Subcutaneous abdominal adipose tissue (tissue), 5 donors: ENCODE measurements around the gene SMIM10L1.

Source experiments
- H3K27ac ChIP-seq: one replicate; pipeline ENCODE4 v1.7.0; 2013; ENCODE audit warnings: low read depth, mild to moderate bottlenecking, inconsistent platforms, low read length, moderate library complexity
- H3K27me3 ChIP-seq, 5 donors: one replicate each; pipeline ENCODE4 v1.7.0; 2013; ENCODE audit warnings: low read length in 5 of 5, inconsistent platforms in 1 of 5; ENCODE audit not compliant: control insufficient read depth in 5 of 5, insufficient read depth in 4 of 5
- H3K36me3 ChIP-seq, 5 donors: one replicate each; pipeline ENCODE4 v1.7.0; 2013; ENCODE audit warnings: low read length in 5 of 5; ENCODE audit not compliant: control insufficient read depth in 5 of 5, insufficient read depth in 5 of 5
- H3K4me1 ChIP-seq, 5 donors: one replicate each; pipeline ENCODE4 v1.7.0; 2013; ENCODE audit warnings: low read length in 5 of 5, mild to moderate bottlenecking in 3 of 5, moderate library complexity in 1 of 5; ENCODE audit not compliant: control insufficient read depth in 5 of 5, insufficient read depth in 5 of 5
- H3K4me3 ChIP-seq, 5 donors: one replicate each; pipeline ENCODE4 v1.7.0; 2013; ENCODE audit warnings: low read length in 5 of 5, low read depth in 1 of 5
- H3K9ac ChIP-seq, 5 donors: one replicate each; pipeline ENCODE4 v1.7.0; 2013; ENCODE audit warnings: low read length in 5 of 5, mild to moderate bottlenecking in 4 of 5, moderate library complexity in 3 of 5
- H3K9me3 ChIP-seq, 5 donors: one replicate each; pipeline ENCODE4 v1.7.0; 2013; ENCODE audit warnings: low read length in 5 of 5; ENCODE audit not compliant: control insufficient read depth in 5 of 5
- donor health status: healthy.
- donor health status: healthy.
- donor health status: healthy.
- donor health status: healthy.
- donor health status: healthy.

SMIM10L1 gene

DNA sequence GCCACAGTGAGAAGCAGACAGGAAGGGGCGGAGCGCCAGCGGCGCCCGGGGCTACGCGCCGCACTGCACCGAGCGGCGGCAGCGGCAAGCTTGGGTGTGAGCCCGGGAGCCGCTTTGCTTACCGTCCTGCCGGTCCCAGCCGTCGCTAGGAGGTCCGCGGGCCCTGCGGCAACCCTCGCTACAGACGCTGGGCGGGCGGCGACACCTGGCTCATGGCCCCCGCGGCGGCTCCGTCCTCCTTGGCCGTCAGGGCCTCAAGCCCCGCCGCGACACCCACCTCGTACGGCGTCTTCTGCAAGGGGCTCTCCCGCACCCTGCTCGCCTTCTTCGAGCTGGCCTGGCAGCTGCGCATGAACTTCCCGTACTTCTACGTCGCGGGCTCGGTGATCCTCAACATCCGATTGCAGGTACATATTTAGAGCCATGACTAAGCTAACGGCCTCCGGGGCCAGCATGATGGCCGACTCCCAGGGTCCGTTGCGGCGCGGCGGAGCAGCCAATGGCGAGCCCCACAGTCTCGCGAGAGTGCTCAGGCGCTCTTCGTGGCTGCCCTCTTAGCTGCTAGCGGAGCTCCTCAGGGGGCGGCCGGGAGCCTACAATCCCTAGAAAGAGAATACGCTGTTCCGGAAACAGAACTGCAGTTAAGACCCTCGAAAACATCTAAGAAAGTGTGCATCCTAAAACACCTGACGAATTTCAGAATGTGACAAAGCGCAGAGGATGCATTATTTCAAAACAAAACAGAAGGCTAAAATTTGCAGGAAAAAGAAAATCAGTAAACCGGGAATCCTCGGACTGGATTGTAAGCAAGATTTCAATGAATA, at the start of gene SMIM10L1:
SMIM10L1 (plus strand) TSS at position 50 of the 824 bp plus-strand sequence; CDS start at position 213, 163 bp downstream.
- Histone ChIP-seq H3K9me3 (no peaks in the 10 kb centered on the region), H3K36me3 (peaks cover 0 to 4% (median 0%) of the 10 kb centered on the region in 5 donors), H3K27me3 (no peaks in the 10 kb centered on the region), H3K9ac (peak within 1 kb of the TSS; percentile 64 to 98 (median 94)), H3K4me3 (peak within 1 kb of the TSS; percentile 89 to 99 (median 95)), H3K27ac (peak within 1 kb of the TSS; percentile 91), H3K4me1 (peaks cover 0 to 45% (median 36%) of the 10 kb centered on the region in 5 donors)

DNA sequence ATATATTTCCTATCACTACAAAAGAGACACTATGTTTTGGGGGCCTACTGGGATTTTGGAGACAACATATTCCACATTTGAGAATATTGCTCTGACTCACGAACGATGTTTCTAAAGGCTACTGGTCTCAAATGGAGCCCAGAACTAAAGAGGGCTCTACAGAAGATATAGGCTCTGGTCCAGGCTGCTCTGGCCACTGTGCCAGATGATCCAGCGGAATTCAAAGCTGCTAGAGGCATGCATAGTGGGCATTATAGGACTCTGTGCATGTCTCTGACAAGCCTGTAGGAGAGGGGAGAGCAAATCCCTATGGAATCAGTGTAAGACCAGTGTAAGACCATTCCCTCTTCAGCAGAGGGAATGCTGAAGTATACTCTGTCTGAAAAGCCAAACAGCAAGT, 40.6 kb upstream of the SMIM10L1 start:
- Histone ChIP-seq H3K27me3 (no peaks in the 10 kb centered on the region), H3K27ac (no peak overlapping the region), H3K4me3 (no peak overlapping the region), H3K4me1 (no peaks in the 10 kb centered on the region), H3K9ac (no peak overlapping the region), H3K9me3 (no peaks in the 10 kb centered on the region), H3K36me3 (peaks cover 0 to 6% (median 0%) of the 10 kb centered on the region in 5 donors)

GRCh38 chr12:11130999-11131398, 40.0 kb upstream of the SMIM10L1 start:
- Histone ChIP-seq H3K27me3 (no peaks in the 10 kb centered on the region), H3K27ac (no peak overlapping the region), H3K4me3 (no peak overlapping the region), H3K4me1 (no peaks in the 10 kb centered on the region), H3K36me3 (peaks cover 0 to 6% (median 0%) of the 10 kb centered on the region in 5 donors), H3K9ac (no peak overlapping the region), H3K9me3 (no peaks in the 10 kb centered on the region)

DNA sequence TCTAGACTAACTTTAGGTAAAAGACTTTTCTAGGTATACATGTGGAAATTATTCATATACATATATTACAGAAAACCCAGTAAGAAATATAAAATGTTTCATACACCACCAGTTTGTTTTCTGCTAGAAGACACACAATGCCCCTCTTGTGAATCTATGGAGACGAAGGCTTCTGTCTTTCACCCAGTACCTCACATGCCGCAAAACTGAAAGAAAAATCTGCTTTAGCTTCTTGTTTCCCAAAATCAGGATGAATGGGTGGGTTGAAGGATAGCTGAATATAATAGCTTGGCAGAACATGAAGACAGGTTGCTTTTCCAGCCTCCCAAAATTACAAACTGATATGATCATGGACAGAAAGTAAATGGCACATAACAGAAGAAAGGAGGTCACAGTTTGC, 37.8 kb upstream of the SMIM10L1 start:
- H3K4me1 ChIP-seq: no peaks in the 10 kb centered on the region
- H3K27me3 ChIP-seq: no peaks in the 10 kb centered on the region
- H3K27ac ChIP-seq: no peak overlapping the region
- peaks cover 0 to 6% (median 0%) of the 10 kb centered on the region in 5 donors for H3K36me3 ChIP-seq
- no peaks in the 10 kb centered on the region for H3K9me3 ChIP-seq
- H3K9ac ChIP-seq: no peak overlapping the region
- no peak overlapping the region for H3K4me3 ChIP-seq

DNA sequence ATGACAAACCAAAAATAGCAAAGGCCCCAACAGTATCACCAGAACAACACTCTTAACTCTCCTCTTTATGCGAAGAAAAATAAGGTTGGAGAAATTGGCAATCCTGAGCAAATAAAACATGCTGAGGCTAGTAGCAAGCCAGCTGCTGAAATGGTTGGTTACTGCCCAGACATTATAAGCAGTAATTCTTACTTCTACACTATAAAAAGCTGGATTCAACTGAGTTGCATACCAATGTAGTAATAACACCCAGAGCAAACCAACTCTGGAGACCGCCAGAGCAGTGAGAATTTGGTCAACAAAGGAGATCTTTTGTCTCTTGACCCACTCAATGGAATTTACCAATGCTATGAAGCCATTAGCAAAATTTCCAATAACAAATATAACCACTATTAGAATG, 37.2 kb upstream of the SMIM10L1 start:
- H3K9ac ChIP-seq: no peak overlapping the region
- H3K9me3 ChIP-seq: no peaks in the 10 kb centered on the region
- no peak overlapping the region for H3K4me3 ChIP-seq
- no peak overlapping the region for H3K27ac ChIP-seq
- H3K27me3 ChIP-seq: no peaks in the 10 kb centered on the region
- no peaks in the 10 kb centered on the region for H3K4me1 ChIP-seq
- H3K36me3 ChIP-seq: peaks cover 0 to 6% (median 0%) of the 10 kb centered on the region in 5 donors

- Histone ChIP-seq H3K4me1 (no peaks in the 10 kb centered on the region), H3K27ac (no peak within 1 kb of the TSS), H3K9ac (no peak within 1 kb of the TSS), H3K36me3 (peaks cover 0 to 6% (median 0%) of the 10 kb centered on the region in 5 donors), H3K9me3 (no peaks in the 10 kb centered on the region), H3K4me3 (no peak within 1 kb of the TSS), H3K27me3 (no peaks in the 10 kb centered on the region)
Measured at GRCh38 chr12:11134305-11134704, 36.7 kb upstream of the SMIM10L1 start, which contains the start of gene TAS2R30. Gene TAS2R30, minus strand, starts transcription at chr12:11134644. Its CDS starts 400 bp downstream, at chr12:11134244.

DNA sequence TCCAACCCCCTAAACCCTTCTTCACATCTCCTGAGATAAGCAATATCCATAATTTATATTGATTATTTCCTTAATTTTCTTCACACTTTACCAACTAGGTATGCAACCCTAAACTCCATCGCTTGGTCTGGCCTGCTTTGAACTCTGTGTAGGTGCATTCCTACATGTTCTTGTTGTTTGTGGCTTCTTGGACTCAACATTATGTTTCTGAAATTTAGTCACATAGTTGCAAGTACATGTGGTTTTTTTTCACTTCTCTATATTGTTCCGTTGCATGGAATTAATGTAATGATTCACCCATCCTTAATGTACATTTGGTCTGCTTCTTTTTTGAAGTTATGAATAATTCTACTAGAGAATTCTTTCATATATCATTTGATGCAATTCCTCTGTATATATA, 34.9 kb upstream of the SMIM10L1 start:
- H3K27ac ChIP-seq: no peak overlapping the region
- no peaks in the 10 kb centered on the region for H3K9me3 ChIP-seq
- H3K36me3 ChIP-seq: peaks cover 0 to under 1% (median 0%) of the 10 kb centered on the region in 5 donors
- H3K27me3 ChIP-seq: no peaks in the 10 kb centered on the region
- no peak overlapping the region for H3K9ac ChIP-seq
- H3K4me1 ChIP-seq: no peaks in the 10 kb centered on the region
- H3K4me3 ChIP-seq: no peak overlapping the region

DNA sequence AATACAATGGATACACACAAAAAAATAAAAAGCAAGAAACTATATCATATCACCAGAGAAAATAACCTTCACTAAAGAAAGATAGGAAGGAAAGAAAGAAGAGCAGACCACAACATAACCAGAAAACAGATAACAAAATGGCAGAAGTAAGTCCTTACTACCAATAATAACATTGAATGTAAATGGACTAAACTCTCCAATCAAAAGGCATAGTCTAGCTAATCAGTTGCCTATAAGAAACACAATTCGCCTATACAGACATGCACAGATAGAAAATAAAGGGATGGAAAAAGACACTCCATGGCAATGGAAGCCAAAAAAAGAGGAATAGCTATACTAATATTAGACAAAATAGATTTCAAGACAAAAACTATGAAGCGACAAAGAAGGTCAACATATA, 27.6 kb upstream of the SMIM10L1 start:
- Histone ChIP-seq H3K9ac (no peak overlapping the region), H3K36me3 (peaks cover 0 to 2% (median 0%) of the 10 kb centered on the region in 5 donors), H3K4me3 (no peak overlapping the region), H3K9me3 (peaks cover 0 to 23% (median 20%) of the 10 kb centered on the region in 5 donors), H3K4me1 (no peaks in the 10 kb centered on the region), H3K27ac (no peak overlapping the region), H3K27me3 (no peaks in the 10 kb centered on the region)

DNA sequence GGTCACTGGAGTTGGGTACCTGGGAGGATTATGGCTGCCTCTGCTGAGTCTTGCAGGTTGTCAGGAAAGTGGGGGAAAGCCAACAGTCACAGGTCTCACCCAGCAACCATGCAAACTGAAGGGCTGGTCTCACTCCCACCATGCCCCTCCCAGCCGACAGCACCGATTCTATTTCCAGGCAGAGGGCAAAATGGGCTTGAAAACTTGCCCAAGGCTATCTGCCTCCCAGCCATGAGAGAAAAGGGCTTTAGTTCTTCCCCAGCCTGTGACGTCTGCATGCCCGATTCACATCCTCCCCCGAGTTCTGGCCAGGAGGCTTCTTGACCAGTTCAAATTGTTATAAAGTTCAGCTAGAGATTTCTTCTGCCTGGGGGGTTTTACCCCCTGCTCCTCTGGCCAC, 26.7 kb upstream of the SMIM10L1 start:
- Histone ChIP-seq H3K36me3 (peaks cover 0 to 2% (median 0%) of the 10 kb centered on the region in 5 donors), H3K27ac (no peak overlapping the region), H3K9ac (no peak overlapping the region), H3K4me3 (peak overlapping the region in 1 of 5 donors; percentile 12), H3K27me3 (no peaks in the 10 kb centered on the region), H3K4me1 (no peaks in the 10 kb centered on the region), H3K9me3 (peaks cover 0 to 23% (median 20%) of the 10 kb centered on the region in 5 donors)

DNA sequence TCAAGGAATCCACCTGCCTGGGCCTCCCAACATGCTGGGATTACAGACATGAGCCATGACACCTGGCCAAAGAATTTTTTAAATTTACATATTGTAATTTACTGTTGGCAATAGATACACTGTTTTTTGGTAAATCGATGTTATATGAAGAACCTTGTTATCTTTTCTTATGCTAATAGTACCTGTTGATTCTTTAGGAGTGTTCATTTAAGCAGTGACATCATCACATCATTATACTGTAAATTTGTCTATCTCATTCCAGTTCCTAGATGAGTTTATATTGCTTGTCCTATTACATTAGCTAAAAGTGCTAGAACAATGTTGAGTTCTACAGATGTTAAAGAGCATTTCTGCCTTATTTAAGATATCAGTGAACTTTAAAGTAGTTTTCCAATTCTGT, 23.6 kb upstream of the SMIM10L1 start:
- no peak overlapping the region for H3K4me3 ChIP-seq
- H3K9ac ChIP-seq: no peak overlapping the region
- H3K27ac ChIP-seq: no peak overlapping the region
- peaks cover 0 to 3% (median 2%) of the 10 kb centered on the region in 5 donors for H3K36me3 ChIP-seq
- no peaks in the 10 kb centered on the region for H3K4me1 ChIP-seq
- H3K9me3 ChIP-seq: peaks cover 0 to 22% (median 15%) of the 10 kb centered on the region in 5 donors
- H3K27me3 ChIP-seq: no peaks in the 10 kb centered on the region
